Measurements from ENCODE around the gene SEMA4A.
A peak's percentile ranks its signal among the peaks of the same experiment; 100 is the strongest.

The SEMA4A gene

GRCh38 chr1:156129687-156130577 lies 23.5 kb upstream of the SEMA4A start:
- H3K4me3 ChIP-seq (IDR thresholded peaks at IDR 0.05; ENCODE audit: insufficient read depth, low read depth, low read length): no peak overlapping the region
- H3K4me2 ChIP-seq: peak overlapping the region; percentile 92
- peaks cover 32% of the 10 kb centered on the region for H3K79me2 ChIP-seq (ENCODE audit: insufficient read depth, low read depth)
- H3K4me1 ChIP-seq (ENCODE audit: low read depth, poor library complexity, severe bottlenecking): peaks cover 58% of the 10 kb centered on the region
- H2AFZ ChIP-seq (ENCODE audit: low read depth): no peak overlapping the region
- H4K20me1 ChIP-seq (ENCODE audit: insufficient read depth): no peaks in the 10 kb centered on the region
- peak overlapping the region; percentile 90 for H3K27ac ChIP-seq
- peak overlapping the region; percentile 31; the same call in 1 of the 2 replicates for H3K9ac ChIP-seq
- H3K27me3 ChIP-seq (ENCODE audit: insufficient read depth, low read depth): no peaks in the 10 kb centered on the region
- no peaks in the 10 kb centered on the region; the same call in 1 of the 2 replicates for H3K36me3 ChIP-seq (ENCODE audit: insufficient read depth)
- peak; percentile 100 for TF ChIP-seq CTCF (conservative IDR thresholded peaks at IDR 0.05; ENCODE audit: low read depth, low read length)

- Histone ChIP-seq H3K4me2 (no peak overlapping the region; the same call in 1 of the 2 replicates), H3K36me3 (ENCODE audit: insufficient read depth) (no peaks in the 10 kb centered on the region; the same call in 1 of the 2 replicates), H3K9ac (no peak overlapping the region; the same call in 1 of the 2 replicates), H3K27me3 (ENCODE audit: insufficient read depth, low read depth) (no peaks in the 10 kb centered on the region), H4K20me1 (ENCODE audit: insufficient read depth) (no peaks in the 10 kb centered on the region), H3K4me3 (IDR thresholded peaks at IDR 0.05; ENCODE audit: insufficient read depth, low read depth, low read length) (no peak overlapping the region), H3K4me1 (ENCODE audit: low read depth, poor library complexity, severe bottlenecking) (peaks cover 51% of the 10 kb centered on the region), H3K27ac (no peak overlapping the region; the same call in 1 of the 2 replicates), H2AFZ (ENCODE audit: low read depth) (no peak overlapping the region), H3K79me2 (ENCODE audit: insufficient read depth, low read depth) (peaks cover 26% of the 10 kb centered on the region)
- peak; percentile 72 for TF ChIP-seq CTCF (conservative IDR thresholded peaks at IDR 0.05; ENCODE audit: low read depth, low read length)
These were observed 22.8 kb upstream of the SEMA4A start for GRCh38 chr1:156130578-156130942.

GRCh38 chr1:156134716-156135435 lies 18.5 kb upstream of the SEMA4A start:
- Histone ChIP-seq H3K9ac (no peak overlapping the region), H3K79me2 (ENCODE audit: insufficient read depth, low read depth) (peaks cover 3% of the 10 kb centered on the region), H2AFZ (ENCODE audit: low read depth) (no peak overlapping the region), H3K4me1 (ENCODE audit: low read depth, poor library complexity, severe bottlenecking) (peaks cover 8% of the 10 kb centered on the region), H3K4me3 (IDR thresholded peaks at IDR 0.05; ENCODE audit: insufficient read depth, low read depth, low read length) (no peak overlapping the region), H3K27me3 (ENCODE audit: insufficient read depth, low read depth) (no peaks in the 10 kb centered on the region), H3K27ac (no peak overlapping the region), H3K36me3 (ENCODE audit: insufficient read depth) (no peaks in the 10 kb centered on the region; the same call in 1 of the 2 replicates), H4K20me1 (ENCODE audit: insufficient read depth) (no peaks in the 10 kb centered on the region), H3K4me2 (no peak overlapping the region)
- no peak for TF ChIP-seq CTCF (conservative IDR thresholded peaks at IDR 0.05; ENCODE audit: low read depth, low read length)

- no peak overlapping the region for H2AFZ ChIP-seq (ENCODE audit: low read depth)
- TF ChIP-seq CTCF (conservative IDR thresholded peaks at IDR 0.05; ENCODE audit: low read depth, low read length): no peak
- H3K4me1 ChIP-seq (ENCODE audit: low read depth, poor library complexity, severe bottlenecking): no peaks in the 10 kb centered on the region
- no peaks in the 10 kb centered on the region for H3K79me2 ChIP-seq (ENCODE audit: insufficient read depth, low read depth)
- no peak overlapping the region for H3K4me3 ChIP-seq (IDR thresholded peaks at IDR 0.05; ENCODE audit: insufficient read depth, low read depth, low read length)
- no peaks in the 10 kb centered on the region for H4K20me1 ChIP-seq (ENCODE audit: insufficient read depth)
- H3K4me2 ChIP-seq: no peak overlapping the region
- no peak overlapping the region for H3K27ac ChIP-seq
- H3K27me3 ChIP-seq (ENCODE audit: insufficient read depth, low read depth): no peaks in the 10 kb centered on the region
- no peaks in the 10 kb centered on the region; the same call in 1 of the 2 replicates for H3K36me3 ChIP-seq (ENCODE audit: insufficient read depth)
- H3K9ac ChIP-seq: no peak overlapping the region
These were observed 17.2 kb upstream of the SEMA4A start for GRCh38 chr1:156135930-156136871.
